H9 (cell line): Measurements from ENCODE around the gene UNC13C. TPM values are rescaled to one million over a fixed set of nuclear protein-coding genes. Genes with fewer than 3 reads are reported as not detected.
A peak's percentile ranks its signal among the peaks of the same experiment; 100 is the strongest.

Source experiments
- DNase-seq: peaks from one replicate; pipeline ENCODE4 v3.0.0-alpha.2; 2017
- H2AFZ ChIP-seq: one replicate; pipeline ENCODE4 v1.6.1; 2013; ENCODE audit warnings: mild to moderate bottlenecking, low read length, control low read depth, moderate library complexity
- H2AK5ac ChIP-seq: 2 replicates; pipeline ENCODE4 v1.6.1; 2013; ENCODE audit warnings: low read length, control low read depth, mixed read lengths; ENCODE audit not compliant: insufficient read length
- H2BK120ac ChIP-seq: one replicate; pipeline ENCODE4 v1.6.1; 2013; ENCODE audit warnings: low read depth, mild to moderate bottlenecking, low read length, control low read depth, inconsistent platforms; ENCODE audit not compliant: poor library complexity, severe bottlenecking
- H2BK12ac ChIP-seq: 2 replicates; pipeline ENCODE4 v1.6.1; 2013; ENCODE audit warnings: low read length, control low read depth, mixed read lengths, low read depth; ENCODE audit not compliant: insufficient read length
- H2BK15ac ChIP-seq: 2 replicates; pipeline ENCODE4 v1.6.1; 2013; ENCODE audit warnings: low read depth, low read length, control low read depth
- H2BK20ac ChIP-seq: one replicate; pipeline ENCODE4 v1.6.1; 2013; ENCODE audit warnings: low read depth, mild to moderate bottlenecking, low read length, control low read depth, inconsistent platforms; ENCODE audit not compliant: poor library complexity, severe bottlenecking
- H2BK5ac ChIP-seq: 2 replicates; pipeline ENCODE4 v1.6.1; 2013; ENCODE audit warnings: low read length, control low read depth, mixed read lengths; ENCODE audit not compliant: insufficient read length
- H3K14ac ChIP-seq: 2 replicates; pipeline ENCODE4 v1.6.1; 2013; ENCODE audit warnings: low read length, control low read depth; ENCODE audit not compliant: insufficient read depth
- H3K18ac ChIP-seq: 2 replicates; pipeline ENCODE4 v1.6.1; 2013; ENCODE audit warnings: low read depth, mild to moderate bottlenecking, mixed read lengths, low read length, control low read depth; ENCODE audit not compliant: insufficient read length
- H3K23ac ChIP-seq: 2 replicates; pipeline ENCODE4 v1.6.1; 2013; ENCODE audit warnings: low read length, control low read depth, mixed read lengths, low read depth; ENCODE audit not compliant: insufficient read length
- H3K23me2 ChIP-seq: 2 replicates; pipeline ENCODE4 v1.6.1; 2013; ENCODE audit warnings: low read depth, mild to moderate bottlenecking, mixed read lengths, low read length, control low read depth; ENCODE audit not compliant: insufficient read length, poor library complexity, severe bottlenecking
- H3K27ac ChIP-seq: 2 replicates; pipeline ENCODE4 v1.5.1; 2013; ENCODE audit warnings: low read length, control low read depth, mixed read lengths, low read depth; ENCODE audit not compliant: insufficient read length
- H3K27me3 ChIP-seq: 2 replicates; pipeline ENCODE4 v1.6.1; 2013; ENCODE audit warnings: low read length, control low read depth, inconsistent platforms; ENCODE audit not compliant: insufficient read depth
- H3K4ac ChIP-seq: 2 replicates; pipeline ENCODE4 v1.6.1; 2013; ENCODE audit warnings: low read depth, mild to moderate bottlenecking, control low read depth, inconsistent platforms, low read length, moderate library complexity
- H3K4me1 ChIP-seq: 2 replicates; pipeline ENCODE4 v1.6.1; 2013; ENCODE audit warnings: low read length, control low read depth, inconsistent platforms; ENCODE audit not compliant: insufficient read depth
- H3K4me2 ChIP-seq: 2 replicates; pipeline ENCODE4 v1.6.1; 2013; ENCODE audit warnings: low read length, control low read depth, mixed read lengths; ENCODE audit not compliant: insufficient read length, insufficient read depth
- H3K56ac ChIP-seq: 2 replicates; pipeline ENCODE4 v1.6.1; 2013; ENCODE audit warnings: low read depth, mild to moderate bottlenecking, mixed read lengths, low read length, control low read depth; ENCODE audit not compliant: insufficient read length
- H3K79me1 ChIP-seq: 2 replicates; pipeline ENCODE4 v1.6.1; 2013; ENCODE audit warnings: low read depth, mild to moderate bottlenecking, moderate library complexity, low read length, control low read depth, inconsistent platforms; ENCODE audit not compliant: insufficient read depth, poor library complexity, severe bottlenecking
- H3K79me2 ChIP-seq: 2 replicates; pipeline ENCODE4 v1.6.1; 2013; ENCODE audit warnings: low read length, control low read depth, inconsistent platforms; ENCODE audit not compliant: insufficient read depth
- H3K9ac ChIP-seq: 2 replicates; pipeline ENCODE4 v1.6.1; 2013; ENCODE audit warnings: low read length, control low read depth, mixed read lengths; ENCODE audit not compliant: insufficient read length; ENCODE audit errors: extremely low read depth
- H3K9me3 ChIP-seq: one replicate; pipeline ENCODE4 v1.6.1; 2013; ENCODE audit warnings: low read depth, low read length, inconsistent platforms; ENCODE audit not compliant: control insufficient read depth
- H3T11ph ChIP-seq: one replicate; pipeline ENCODE4 v1.6.1; 2013; ENCODE audit warnings: mild to moderate bottlenecking, low read length, control low read depth, inconsistent platforms
- H4K20me1 ChIP-seq: one replicate; pipeline ENCODE4 v1.6.1; 2013; ENCODE audit not compliant: control insufficient read depth, insufficient read length, insufficient read depth
- H4K5ac ChIP-seq: 2 replicates; pipeline ENCODE4 v1.6.1; 2013; ENCODE audit warnings: low read depth, mild to moderate bottlenecking, mixed read lengths, low read length, control low read depth; ENCODE audit not compliant: insufficient read length
- H4K8ac ChIP-seq: replicated peaks from 2 replicates; pipeline ENCODE4 v1.6.1; 2013; ENCODE audit warnings: low read length, control low read depth, mixed read lengths, low read depth; ENCODE audit not compliant: insufficient read length
- H4K91ac ChIP-seq: 2 replicates; pipeline ENCODE4 v1.6.1; 2013; ENCODE audit warnings: low read depth, mild to moderate bottlenecking, moderate library complexity, mixed read lengths, low read length, control low read depth; ENCODE audit not compliant: insufficient read length
- H3K27ac Mint-ChIP-seq, 3 experiments: 2 replicates in 2 of 3; 3 replicates in 1 of 3; pipeline ENCODE4 v1.8.0; 2020 to 2021; ENCODE audit warnings: mixed read lengths in 3 of 3, mild to moderate bottlenecking in 1 of 3, moderate library complexity in 1 of 3
- H3K27me3 Mint-ChIP-seq: 2 replicates; pipeline ENCODE4 v1.8.0; 2021; ENCODE audit warnings: low read depth, mild to moderate bottlenecking, moderate library complexity, mixed read lengths
- H3K36me3 Mint-ChIP-seq, 3 experiments: 2 replicates in 2 of 3; 3 replicates in 1 of 3; pipeline ENCODE4 v1.8.0; 2020 to 2021; ENCODE audit warnings: low read depth in 3 of 3, mixed read lengths in 3 of 3; ENCODE audit not compliant: insufficient read depth in 1 of 3
- H3K4me1 Mint-ChIP-seq, 2 experiments: 2 replicates each; pipeline ENCODE4 v1.8.0; 2020; ENCODE audit warnings: mixed read lengths in 2 of 2
- H3K4me3 Mint-ChIP-seq, 2 experiments: 2 replicates in 1 of 2; 3 replicates in 1 of 2; pipeline ENCODE4 v1.8.0; 2020 to 2021; ENCODE audit warnings: mild to moderate bottlenecking in 2 of 2, mixed read lengths in 2 of 2, moderate library complexity in 1 of 2
- H3K9me3 Mint-ChIP-seq, 2 experiments: 2 replicates in 1 of 2; 3 replicates in 1 of 2; pipeline ENCODE4 v1.8.0; 2020; ENCODE audit warnings: mild to moderate bottlenecking in 2 of 2, mixed read lengths in 2 of 2, moderate library complexity in 1 of 2
- CTCF ChIP-seq: fragments of 200-600 bp; sonication (generic); conservative IDR thresholded peaks from 3 replicates; pipeline ENCODE4 v1.8.0; 2021; ENCODE audit warnings: antibody characterized with exemption, mild to moderate bottlenecking
- WGBS: extraction: QIAGEN DNeasy Blood & Tissue Kit; methylation state at CpG from one replicate; pipeline ENCODE4 v1.1.7; 2013; ENCODE audit warnings: missing lambda C conversion rate, low lambda C conversion rate, mixed read lengths; ENCODE audit not compliant: insufficient read length; ENCODE audit errors: extremely low coverage; 5-methylcytosine and 5-hydroxymethylcytosine counted together
- total RNA-seq: library from RNA; stranded (reverse); gene quantifications from 2 replicates; pipeline ENCODE4 v1.2.1, GENCODE V29; 2021

The UNC13C gene
- total RNA-seq, 1 experiment from 2014 or later: 0.02 TPM

GRCh38 chr15:54149115-54149531, 170.9 kb downstream of the UNC13C start:
- H2BK20ac ChIP-seq: no peak overlapping the region
- no peak overlapping the region for H3K27ac ChIP-seq
- H3K23me2 ChIP-seq: no peaks in the 10 kb centered on the region
- H3K27ac Mint-ChIP-seq: peak overlapping the region in 1 of 3 experiments; percentile 9; a peak in 1 of 7 replicates
- H3K4me1 Mint-ChIP-seq: no peaks in the 10 kb centered on the region
- TF ChIP-seq CTCF: no peak
- H3K9me3 ChIP-seq: no peaks in the 10 kb centered on the region
- H4K8ac ChIP-seq: no peak overlapping the region
- H2BK5ac ChIP-seq: no peak overlapping the region
- no peak overlapping the region for H3K4me3 Mint-ChIP-seq
- no peak overlapping the region for H2AFZ ChIP-seq
- no peak overlapping the region for H2BK15ac ChIP-seq
- H3K79me1 ChIP-seq: no peaks in the 10 kb centered on the region
- H3T11ph ChIP-seq: no peak overlapping the region
- no peaks in the 10 kb centered on the region for H3K4me1 ChIP-seq
- no peak overlapping the region for H3K56ac ChIP-seq
- H2AK5ac ChIP-seq: no peak overlapping the region
- H3K23ac ChIP-seq: no peak overlapping the region
- no peaks in the 10 kb centered on the region for H3K36me3 Mint-ChIP-seq
- no peaks in the 10 kb centered on the region for H4K20me1 ChIP-seq
- H3K27me3 ChIP-seq: no peaks in the 10 kb centered on the region
- H3K27me3 Mint-ChIP-seq: no peaks in the 10 kb centered on the region; the same call in 1 of the 2 replicates
- H3K9ac ChIP-seq: no peak overlapping the region
- H3K4ac ChIP-seq: no peak overlapping the region
- no CpG with 5 or more reads among the region's 1 CpG for WGBS
- H3K14ac ChIP-seq: no peak overlapping the region
- no peak overlapping the region for H3K18ac ChIP-seq
- DNase-seq: no peak
- H3K9me3 Mint-ChIP-seq: no peaks in the 10 kb centered on the region
- no peak overlapping the region for H2BK120ac ChIP-seq
- no peak overlapping the region for H4K5ac ChIP-seq
- H3K79me2 ChIP-seq: no peaks in the 10 kb centered on the region
- H4K91ac ChIP-seq: no peak overlapping the region
- no peak overlapping the region for H3K4me2 ChIP-seq
- H2BK12ac ChIP-seq: no peak overlapping the region
